ENCODE measurements around the gene ZSCAN22. TPM values are rescaled to one million over a fixed set of nuclear protein-coding genes. Genes with fewer than 3 reads are reported as not detected.

ZSCAN22 gene
- total RNA-seq, 1 experiment from 2014 or later: 4.6 TPM

DNA sequence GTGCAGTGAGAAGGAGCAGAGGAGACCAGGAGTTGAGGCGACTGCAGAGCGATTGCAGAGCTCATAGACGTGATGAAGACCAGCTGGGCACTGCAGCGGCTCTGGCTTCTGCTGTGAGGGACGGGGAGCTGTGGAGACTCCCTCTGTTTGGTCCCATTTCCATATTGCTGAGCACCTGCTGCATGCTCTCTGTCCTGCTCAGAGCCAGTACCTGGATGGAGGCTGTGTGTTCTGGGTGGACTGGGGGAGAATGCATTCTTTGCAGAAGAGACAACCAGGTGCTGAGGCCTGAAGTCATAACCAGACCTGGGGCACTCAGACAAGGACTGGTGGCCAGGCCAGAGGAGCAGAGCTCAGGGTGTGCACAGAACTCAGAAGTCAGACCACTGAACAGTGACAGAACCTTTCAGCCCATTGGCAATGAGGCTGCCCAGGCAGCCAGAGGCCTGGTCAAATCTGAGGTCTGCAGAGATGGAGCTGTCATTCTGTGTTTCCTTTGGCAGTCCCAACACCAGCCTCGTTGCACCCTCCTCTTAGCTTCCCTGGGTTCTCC is 27.8 kb downstream of the ZSCAN22 start:
- Histone ChIP-seq H3K9me3 (ENCODE audit: control insufficient read depth in 1 of 2, insufficient read depth in 1 of 2, low read depth in 1 of 2, low read length in 2 of 2) (no peaks in the 10 kb centered on the region), H3K4me1 (ENCODE audit: control insufficient read depth in 1 of 2, insufficient read depth in 2 of 2, low read length in 2 of 2) (no peaks in the 10 kb centered on the region), H3K9me2 (ENCODE audit: insufficient read depth) (no peaks in the 10 kb centered on the region), H4K20me1 (ENCODE audit: insufficient read depth) (no peaks in the 10 kb centered on the region), H3K27me3 (ENCODE audit: insufficient read depth, low read length) (no peaks in the 10 kb centered on the region), H3K36me3 (ENCODE audit: control insufficient read depth in 1 of 2, insufficient read depth in 2 of 2, low read length in 2 of 2) (no peaks in the 10 kb centered on the region), H3K4me3 (replicated peaks in 1 of 2; ENCODE audit: low read depth in 1 of 2, low read length in 2 of 2) (no peak overlapping the region), H3K9ac (ENCODE audit: low read length) (no peak overlapping the region), H3K27ac (ENCODE audit: low read depth, low read length) (no peak overlapping the region), H3K79me2 (ENCODE audit: insufficient read depth, low read length) (no peaks in the 10 kb centered on the region), H3K4me2 (ENCODE audit: low read length) (no peak overlapping the region), H2AFZ (ENCODE audit: low read depth, low read length, poor library complexity, severe bottlenecking) (no peak overlapping the region)
- POLR2A ChIA-PET: interaction anchor here (1.9 kb wide), 1 partner anchor 8 kb away, joined by 6 read pairs; the partner anchor contains the start of gene ZNF497
- RAD21 ChIA-PET (ENCODE audit: low non-redundant PET in 1 of 2, low total read pairs in 2 of 2, uncharacterized antibody in 2 of 2, unreplicated experiment in 2 of 2): no interaction called here
- no TSS peak for BruUV-seq (replicated peaks)
- CTCF ChIA-PET: no interaction called here
- no peak for DNase-seq (ENCODE audit: low read depth, low spot score)
- no peak for ATAC-seq
- intact Hi-C loops (cut with micrococcal nuclease): no loop called here
- TF ChIP-seq, protein P1, sequence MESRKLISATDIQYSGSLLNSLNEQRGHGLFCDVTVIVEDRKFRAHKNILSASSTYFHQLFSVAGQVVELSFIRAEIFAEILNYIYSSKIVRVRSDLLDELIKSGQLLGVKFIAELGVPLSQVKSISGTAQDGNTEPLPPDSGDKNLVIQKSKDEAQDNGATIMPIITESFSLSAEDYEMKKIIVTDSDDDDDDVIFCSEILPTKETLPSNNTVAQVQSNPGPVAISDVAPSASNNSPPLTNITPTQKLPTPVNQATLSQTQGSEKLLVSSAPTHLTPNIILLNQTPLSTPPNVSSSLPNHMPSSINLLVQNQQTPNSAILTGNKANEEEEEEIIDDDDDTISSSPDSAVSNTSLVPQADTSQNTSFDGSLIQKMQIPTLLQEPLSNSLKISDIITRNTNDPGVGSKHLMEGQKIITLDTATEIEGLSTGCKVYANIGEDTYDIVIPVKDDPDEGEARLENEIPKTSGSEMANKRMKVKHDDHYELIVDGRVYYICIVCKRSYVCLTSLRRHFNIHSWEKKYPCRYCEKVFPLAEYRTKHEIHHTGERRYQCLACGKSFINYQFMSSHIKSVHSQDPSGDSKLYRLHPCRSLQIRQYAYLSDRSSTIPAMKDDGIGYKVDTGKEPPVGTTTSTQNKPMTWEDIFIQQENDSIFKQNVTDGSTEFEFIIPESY (IDR thresholded peaks at IDR 0.05; ENCODE audit: extremely low read depth, insufficient replicate concordance, low read length): no peak
- TF ChIP-seq ELF1 (IDR thresholded peaks at IDR 0.05; ENCODE audit: borderline replicate concordance, low read depth): no peak
- no peak for TF ChIP-seq TCF7L2 (IDR thresholded peaks at IDR 0.05; ENCODE audit: borderline replicate concordance, extremely low read depth, insufficient read depth, insufficient read length)
- no peak for TF ChIP-seq ZNF274 (IDR thresholded peaks at IDR 0.05; ENCODE audit: low read depth, low read length)
- no peak for TF ChIP-seq SP1 (IDR thresholded peaks at IDR 0.05; ENCODE audit: low read depth)
- no peak for TF ChIP-seq SRF (IDR thresholded peaks at IDR 0.05; ENCODE audit: low read depth)
- TF ChIP-seq CBX3 (IDR thresholded peaks at IDR 0.05; ENCODE audit: low read depth): no peak
- no peak for TF ChIP-seq RAD21 (IDR thresholded peaks at IDR 0.05; ENCODE audit: low read depth)
- TF ChIP-seq EZH2phosphoT487 (IDR thresholded peaks at IDR 0.05; ENCODE audit: borderline replicate concordance): no peak
- TF ChIP-seq EGR1 (IDR thresholded peaks at IDR 0.05; ENCODE audit: low read depth): no peak
- no peak for TF ChIP-seq ZFX (IDR thresholded peaks at IDR 0.05)
- TF ChIP-seq, protein P2, sequence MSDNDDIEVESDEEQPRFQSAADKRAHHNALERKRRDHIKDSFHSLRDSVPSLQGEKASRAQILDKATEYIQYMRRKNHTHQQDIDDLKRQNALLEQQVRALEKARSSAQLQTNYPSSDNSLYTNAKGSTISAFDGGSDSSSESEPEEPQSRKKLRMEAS (IDR thresholded peaks at IDR 0.05): no peak
- no peak for TF ChIP-seq FOSL1 (IDR thresholded peaks at IDR 0.05; ENCODE audit: low read depth)
- no peak for TF ChIP-seq CEBPB (IDR thresholded peaks at IDR 0.05; ENCODE audit: low read depth)
- TF ChIP-seq POLR2A (IDR thresholded peaks at IDR 0.05; ENCODE audit: borderline replicate concordance, extremely low read depth, insufficient read depth, insufficient read length): no peak
